ENCODE results near the gene ADIPOR2. TPM values are rescaled to one million over a fixed set of nuclear protein-coding genes. Genes with fewer than 3 reads are reported as not detected.

Gene ADIPOR2
- total RNA-seq, 5 donors from 2014 or later (not counting 1 experiment from before 2014, with no cell fraction given), result 21.7 to 35.0 (median 33.4) TPM

DNA sequence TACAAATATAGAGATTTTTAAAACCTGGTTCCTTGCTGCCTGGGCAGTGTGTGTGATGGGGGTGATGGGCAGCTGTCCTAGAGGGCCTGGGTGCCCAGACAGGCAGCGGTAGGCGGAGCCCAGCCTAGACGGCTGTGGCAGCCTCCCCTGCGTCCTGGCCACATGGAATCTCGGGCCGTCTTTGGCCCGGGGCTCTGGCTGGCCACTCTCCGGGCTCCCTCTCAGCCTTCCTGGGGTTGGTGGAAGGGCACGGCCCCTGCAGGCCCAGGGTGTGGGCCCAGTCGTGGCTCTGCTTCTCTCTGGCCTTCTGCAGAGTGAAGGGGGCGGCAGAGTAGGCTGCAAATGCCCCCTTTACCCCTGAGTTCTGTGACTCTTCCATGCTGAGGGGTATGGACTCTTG, 131.8 kb downstream of the ADIPOR2 start:
- H3K27me3 Mint-ChIP-seq, result peaks cover 18 to 40% of the 10 kb centered on the region in 2 donors
- H3K4me1 Mint-ChIP-seq, result peaks cover 0 to 6% (median 2%) of the 10 kb centered on the region in 3 donors
- no peaks in the 10 kb centered on the region for H3K36me3 Mint-ChIP-seq
- ATAC-seq (replicated peaks in 1 of 4) (no peak), DNase-seq (no peak)
- no peak overlapping the region for H3K4me3 Mint-ChIP-seq
- 72% methylated on average over 9 of the region's 11 CpGs for WGBS (ENCODE audit: insufficient coverage)
- H3K27ac ChIP-seq (ENCODE audit: low read length), result no peak overlapping the region
- peaks cover 0 to 74% of the 10 kb centered on the region in 2 experiments for H3K27me3 ChIP-seq (replicated peaks in 1 of 2; ENCODE audit: control insufficient read depth in 2 of 2, extremely low read depth in 1 of 2, insufficient read depth in 2 of 2, low read length in 1 of 2)
- H3K36me3 ChIP-seq (ENCODE audit: control insufficient read depth in 2 of 2, extremely low read depth in 1 of 2, insufficient read depth in 1 of 2, low read length in 1 of 2), result no peaks in the 10 kb centered on the region
- ChIA-PET CTCF (no interaction called here), POLR2A (no interaction called here)
- no peak overlapping the region for H3K4me3 ChIP-seq (ENCODE audit: control insufficient read depth in 1 of 2, extremely low read depth in 1 of 2, low read length in 1 of 2)
- no peak overlapping the region for H3K27ac Mint-ChIP-seq
- no peaks in the 10 kb centered on the region for H3K9me3 Mint-ChIP-seq
- H3K9me3 ChIP-seq, result no peaks in the 10 kb centered on the region
- H3K4me1 ChIP-seq (ENCODE audit: control insufficient read depth in 1 of 2, extremely low read depth in 1 of 2, insufficient read depth in 2 of 2, low read length in 2 of 2), result peaks cover 0 to 4% of the 10 kb centered on the region in 2 experiments

DNA sequence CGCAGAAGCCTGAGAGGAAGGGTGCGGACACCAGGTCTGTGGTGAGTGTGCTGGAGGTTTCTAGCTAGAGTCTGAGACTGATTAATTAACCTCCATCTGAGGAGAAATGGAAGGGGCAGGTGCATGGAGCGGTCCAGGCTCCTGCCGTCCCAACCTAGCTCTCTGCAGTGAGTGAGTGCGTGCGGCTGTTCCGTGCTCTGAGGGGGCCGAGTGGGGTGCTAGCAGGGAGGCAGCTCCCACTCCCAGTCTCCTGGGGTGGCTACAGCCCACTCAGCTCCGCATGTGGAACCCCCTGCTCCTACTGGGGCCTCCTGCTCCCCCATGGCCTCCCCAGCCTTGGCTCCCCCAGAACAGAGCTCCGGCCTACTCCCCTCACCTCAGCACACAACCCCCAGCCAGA, 132.4 kb downstream of the ADIPOR2 start:
- ATAC-seq (replicated peaks in 1 of 4) (no peak), DNase-seq (no peak)
- H3K27ac ChIP-seq (ENCODE audit: low read length), result no peak overlapping the region
- no peaks in the 10 kb centered on the region for H3K9me3 ChIP-seq
- H3K27ac Mint-ChIP-seq, result no peak overlapping the region
- H3K4me1 ChIP-seq (ENCODE audit: control insufficient read depth in 1 of 2, extremely low read depth in 1 of 2, insufficient read depth in 2 of 2, low read length in 2 of 2), result peaks cover 0 to 4% of the 10 kb centered on the region in 2 experiments
- H3K36me3 ChIP-seq (ENCODE audit: control insufficient read depth in 2 of 2, extremely low read depth in 1 of 2, insufficient read depth in 1 of 2, low read length in 1 of 2), result no peaks in the 10 kb centered on the region
- no peaks in the 10 kb centered on the region for H3K36me3 Mint-ChIP-seq
- ChIA-PET CTCF (no interaction called here), POLR2A (no interaction called here)
- no peak overlapping the region for H3K4me3 ChIP-seq (ENCODE audit: control insufficient read depth in 1 of 2, extremely low read depth in 1 of 2, low read length in 1 of 2)
- no peak overlapping the region for H3K4me3 Mint-ChIP-seq
- peaks cover 0 to 6% (median 2%) of the 10 kb centered on the region in 3 donors for H3K4me1 Mint-ChIP-seq
- H3K9me3 Mint-ChIP-seq, result no peaks in the 10 kb centered on the region
- H3K27me3 ChIP-seq (replicated peaks in 1 of 2; ENCODE audit: control insufficient read depth in 2 of 2, extremely low read depth in 1 of 2, insufficient read depth in 2 of 2, low read length in 1 of 2), result peaks cover 0 to 79% of the 10 kb centered on the region in 2 experiments
- peaks cover 18 to 40% of the 10 kb centered on the region in 2 donors for H3K27me3 Mint-ChIP-seq
- WGBS (ENCODE audit: insufficient coverage), result 98% methylated on average over 8 of the region's 10 CpGs

DNA sequence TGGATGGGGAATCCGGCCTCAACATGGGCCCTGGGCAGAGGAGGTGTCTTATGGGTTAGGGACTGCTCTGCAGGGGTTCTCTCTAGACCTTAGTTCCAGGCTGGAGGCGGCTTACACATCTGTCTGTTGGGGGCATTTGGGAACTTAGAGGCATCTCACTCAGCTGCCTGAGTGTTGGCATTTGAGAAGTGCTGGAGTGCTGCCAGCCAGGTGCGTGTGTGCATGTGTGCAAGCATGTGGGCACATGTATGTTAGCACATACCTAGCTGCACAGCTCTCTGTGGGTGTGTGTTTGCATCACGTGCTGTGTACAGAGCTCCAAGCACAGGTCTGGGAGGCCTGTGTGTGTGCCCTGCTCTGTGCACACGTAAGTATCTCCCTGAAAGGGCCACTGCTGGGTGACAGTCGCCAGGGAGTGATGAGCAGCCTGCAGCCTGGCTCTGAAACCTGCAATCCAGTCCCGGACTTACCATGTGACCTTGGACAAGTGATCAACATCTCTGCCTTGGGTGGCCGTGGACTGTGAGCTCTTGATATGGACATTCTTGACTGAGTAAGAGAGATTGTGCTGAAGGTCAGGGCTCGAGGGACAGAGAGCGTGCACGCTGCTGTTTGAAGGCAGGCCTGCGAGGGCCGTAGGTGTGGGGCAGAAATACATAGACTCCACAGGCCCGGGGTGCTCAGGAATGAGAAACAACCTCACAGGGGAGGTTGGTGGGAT, 134.7 kb downstream of the ADIPOR2 start:
- Mint-ChIP-seq H3K27ac (no peak overlapping the region), H3K9me3 (no peaks in the 10 kb centered on the region), H3K4me1 (peaks cover 0 to 2% (median 0%) of the 10 kb centered on the region in 3 donors), H3K27me3 (peaks cover 12 to 36% of the 10 kb centered on the region in 2 donors), H3K4me3 (no peak overlapping the region), H3K36me3 (no peaks in the 10 kb centered on the region)
- ATAC-seq (replicated peaks in 1 of 4) (no peak), DNase-seq (no peak)
- H3K27me3 ChIP-seq (replicated peaks in 1 of 2; ENCODE audit: control insufficient read depth in 2 of 2, extremely low read depth in 1 of 2, insufficient read depth in 2 of 2, low read length in 1 of 2), result peaks cover 0 to 87% of the 10 kb centered on the region in 2 experiments
- ChIA-PET CTCF (interaction anchor here (0.5 to 1.1 kb wide), 2 partner anchors 114 to 570 kb away, joined by 3 read pairs; no protein-coding TSS in a partner anchor), POLR2A (no interaction called here)
- H3K9me3 ChIP-seq, result no peaks in the 10 kb centered on the region
- H3K36me3 ChIP-seq (ENCODE audit: control insufficient read depth in 2 of 2, extremely low read depth in 1 of 2, insufficient read depth in 1 of 2, low read length in 1 of 2), result no peaks in the 10 kb centered on the region
- no peaks in the 10 kb centered on the region for H3K4me1 ChIP-seq (ENCODE audit: control insufficient read depth in 1 of 2, extremely low read depth in 1 of 2, insufficient read depth in 2 of 2, low read length in 2 of 2)
- 74% methylated on average over 13 of the region's 14 CpGs for whole genome bisulfite sequencing (ENCODE audit: insufficient coverage)
- H3K27ac ChIP-seq (ENCODE audit: low read length), result no peak overlapping the region
- H3K4me3 ChIP-seq (ENCODE audit: control insufficient read depth in 1 of 2, extremely low read depth in 1 of 2, low read length in 1 of 2), result no peak overlapping the region

DNA sequence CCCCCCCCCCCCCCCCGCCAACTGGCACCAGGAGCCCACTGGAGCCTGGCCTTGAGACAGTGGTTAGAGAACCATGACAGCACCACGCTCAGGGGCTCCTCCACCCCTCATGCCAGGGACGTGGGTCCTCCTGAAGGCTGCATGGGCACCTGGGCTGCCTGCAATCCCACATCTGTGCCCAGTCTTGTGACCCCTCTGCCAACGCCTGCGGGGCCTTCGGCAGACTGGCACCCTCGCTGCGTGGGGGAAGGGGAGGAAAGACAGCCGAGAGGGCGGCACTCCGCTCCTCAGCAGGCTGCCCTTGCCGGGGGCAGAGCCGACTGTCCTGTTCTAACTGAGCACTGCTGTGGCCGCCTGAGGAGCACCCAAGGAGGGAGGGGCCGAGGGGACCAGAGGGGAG, 135.5 kb downstream of the ADIPOR2 start:
- H3K4me1 ChIP-seq (ENCODE audit: control insufficient read depth in 1 of 2, extremely low read depth in 1 of 2, insufficient read depth in 2 of 2, low read length in 2 of 2), result no peaks in the 10 kb centered on the region
- CTCF ChIA-PET, result no interaction called here
- Mint-ChIP-seq H3K27ac (no peak overlapping the region), H3K27me3 (peaks cover 7 to 36% of the 10 kb centered on the region in 2 donors), H3K4me1 (no peaks in the 10 kb centered on the region), H3K9me3 (no peaks in the 10 kb centered on the region), H3K36me3 (no peaks in the 10 kb centered on the region), H3K4me3 (no peak overlapping the region)
- DNase-seq (no peak), ATAC-seq (replicated peaks in 1 of 4) (no peak)
- H3K36me3 ChIP-seq (ENCODE audit: control insufficient read depth in 2 of 2, extremely low read depth in 1 of 2, insufficient read depth in 1 of 2, low read length in 1 of 2), result no peaks in the 10 kb centered on the region
- no peak overlapping the region for H3K27ac ChIP-seq (ENCODE audit: low read length)
- WGBS (ENCODE audit: insufficient coverage), result 78% methylated on average over 11 of the region's 15 CpGs
- peaks cover 0 to 87% of the 10 kb centered on the region in 2 experiments for H3K27me3 ChIP-seq (replicated peaks in 1 of 2; ENCODE audit: control insufficient read depth in 2 of 2, extremely low read depth in 1 of 2, insufficient read depth in 2 of 2, low read length in 1 of 2)
- no peaks in the 10 kb centered on the region for H3K9me3 ChIP-seq
- H3K4me3 ChIP-seq (ENCODE audit: control insufficient read depth in 1 of 2, extremely low read depth in 1 of 2, low read length in 1 of 2), result no peak overlapping the region
- POLR2A ChIA-PET, result no interaction called here

DNA sequence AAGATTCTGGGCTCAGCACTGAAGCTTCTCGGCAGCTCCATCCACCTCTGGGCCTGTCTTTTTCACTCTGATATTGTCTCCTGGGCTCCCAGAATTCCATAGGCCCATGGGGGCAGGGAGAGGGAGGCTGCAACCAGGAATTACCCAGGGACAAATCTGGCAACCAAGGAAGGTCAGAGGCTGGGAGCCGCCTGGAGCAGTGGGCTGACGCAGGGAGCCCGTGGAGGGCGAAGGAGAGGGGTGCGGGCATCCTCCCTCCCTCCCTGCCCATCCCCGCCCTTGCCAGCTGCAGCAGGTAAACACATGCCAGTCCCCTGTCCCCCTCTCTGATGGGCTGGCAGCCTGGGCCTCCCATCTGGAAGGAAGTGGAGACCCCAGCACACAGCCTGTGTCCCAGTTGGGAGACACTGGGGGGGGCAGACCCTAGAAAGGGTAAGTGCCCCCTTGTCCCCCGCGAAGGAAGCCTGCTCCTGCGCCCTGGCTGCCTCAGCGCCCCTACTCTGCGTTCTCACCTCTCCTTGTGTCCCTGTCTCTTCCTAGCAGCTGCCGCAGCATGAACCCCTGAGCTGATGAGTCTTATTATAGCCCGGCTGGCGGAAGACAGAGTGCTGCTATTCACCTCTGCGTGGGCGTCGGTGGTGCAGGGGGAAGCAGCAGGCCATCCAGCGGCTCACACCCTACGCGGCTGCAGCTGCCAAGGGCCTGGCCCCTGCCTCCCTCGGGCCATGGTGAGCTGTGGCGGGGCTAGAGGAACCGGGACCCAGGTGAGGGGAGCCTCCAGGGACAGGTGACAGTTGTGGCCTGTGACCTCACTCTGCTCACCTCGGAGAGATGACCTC, 136.2 kb downstream of the ADIPOR2 start:
- CTCF ChIA-PET, result no interaction called here
- peaks cover 0 to 86% of the 10 kb centered on the region in 2 experiments for H3K27me3 ChIP-seq (replicated peaks in 1 of 2; ENCODE audit: control insufficient read depth in 2 of 2, extremely low read depth in 1 of 2, insufficient read depth in 2 of 2, low read length in 1 of 2)
- peaks cover 12 to 36% of the 10 kb centered on the region in 2 donors for H3K27me3 Mint-ChIP-seq
- no peaks in the 10 kb centered on the region for H3K9me3 ChIP-seq
- H3K4me1 Mint-ChIP-seq, result no peaks in the 10 kb centered on the region
- no peak overlapping the region for H3K27ac Mint-ChIP-seq
- POLR2A ChIA-PET, result no interaction called here
- H3K36me3 Mint-ChIP-seq, result no peaks in the 10 kb centered on the region
- no peak overlapping the region for H3K27ac ChIP-seq (ENCODE audit: low read length)
- no peaks in the 10 kb centered on the region for H3K36me3 ChIP-seq (ENCODE audit: control insufficient read depth in 2 of 2, extremely low read depth in 1 of 2, insufficient read depth in 1 of 2, low read length in 1 of 2)
- no peak overlapping the region for H3K4me3 Mint-ChIP-seq
- no peak for DNase-seq
- no peaks in the 10 kb centered on the region for H3K9me3 Mint-ChIP-seq
- no peak overlapping the region for H3K4me3 ChIP-seq (ENCODE audit: control insufficient read depth in 1 of 2, extremely low read depth in 1 of 2, low read length in 1 of 2)
- WGBS (ENCODE audit: insufficient coverage), result 84% methylated on average over 21 of the region's 25 CpGs
- no peak for ATAC-seq (replicated peaks in 1 of 4)
- no peaks in the 10 kb centered on the region for H3K4me1 ChIP-seq (ENCODE audit: control insufficient read depth in 1 of 2, extremely low read depth in 1 of 2, insufficient read depth in 2 of 2, low read length in 2 of 2)

DNA sequence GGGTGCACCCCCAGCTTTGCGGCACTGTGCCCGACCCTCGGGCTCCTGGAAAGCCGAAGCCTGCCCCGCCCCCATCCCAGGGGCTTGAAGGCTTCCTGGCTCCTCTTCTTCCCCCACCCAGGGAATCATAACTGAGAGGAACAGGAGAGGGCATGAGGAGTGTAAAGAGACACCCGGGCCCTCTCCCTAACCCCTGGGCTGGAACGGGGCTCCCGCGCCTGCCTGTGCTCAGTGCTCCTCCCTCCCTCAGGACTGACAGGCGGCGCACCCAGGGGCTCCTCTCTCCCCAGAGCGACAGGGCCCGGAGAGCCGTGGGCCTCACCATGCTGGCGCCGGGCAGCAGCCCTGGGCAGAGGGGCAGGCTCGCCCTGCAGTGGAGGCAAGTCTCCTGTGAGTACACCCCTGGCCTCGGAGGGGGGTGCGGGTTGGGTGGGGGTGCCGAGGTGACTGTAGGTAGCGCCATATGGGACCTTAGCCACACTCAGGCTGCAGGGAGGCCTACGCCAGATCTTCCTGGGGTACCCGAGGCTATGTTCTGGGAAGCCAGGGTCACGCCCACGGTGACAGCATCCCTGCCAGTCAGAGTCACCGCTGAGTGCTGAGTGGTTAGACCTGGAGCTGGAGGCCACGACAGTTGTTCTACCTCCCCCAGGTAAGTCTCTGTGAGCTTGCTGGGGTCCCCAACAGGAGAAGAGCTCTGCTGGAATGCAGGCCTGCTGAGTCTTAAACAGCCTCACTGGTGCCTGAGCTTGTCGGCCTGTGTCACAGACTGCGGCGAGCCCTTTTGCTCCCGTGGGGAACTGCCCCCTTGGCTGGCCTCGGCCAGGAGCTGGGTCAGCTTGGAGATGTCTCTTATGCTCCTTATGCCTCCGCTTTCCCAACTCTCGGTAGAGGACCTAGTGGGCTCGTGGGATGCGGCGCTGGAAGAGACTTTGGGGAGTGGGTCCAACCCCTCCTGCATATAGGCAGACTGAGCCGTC, 137.2 kb downstream of the ADIPOR2 start:
- no peaks in the 10 kb centered on the region for H3K36me3 ChIP-seq (ENCODE audit: control insufficient read depth in 2 of 2, extremely low read depth in 1 of 2, insufficient read depth in 1 of 2, low read length in 1 of 2)
- Mint-ChIP-seq H3K27me3 (peaks cover 13 to 37% of the 10 kb centered on the region in 2 donors), H3K4me1 (no peaks in the 10 kb centered on the region), H3K27ac (no peak overlapping the region), H3K4me3 (no peak overlapping the region), H3K9me3 (no peaks in the 10 kb centered on the region), H3K36me3 (no peaks in the 10 kb centered on the region)
- H3K27me3 ChIP-seq (replicated peaks in 1 of 2; ENCODE audit: control insufficient read depth in 2 of 2, extremely low read depth in 1 of 2, insufficient read depth in 2 of 2, low read length in 1 of 2), result peaks cover 0 to 79% of the 10 kb centered on the region in 2 experiments
- no peak for DNase-seq
- H3K9me3 ChIP-seq, result no peaks in the 10 kb centered on the region
- no peak for ATAC-seq (replicated peaks in 1 of 4)
- no peak overlapping the region for H3K27ac ChIP-seq (ENCODE audit: low read length)
- no peaks in the 10 kb centered on the region for H3K4me1 ChIP-seq (ENCODE audit: control insufficient read depth in 1 of 2, extremely low read depth in 1 of 2, insufficient read depth in 2 of 2, low read length in 2 of 2)
- 81% methylated on average over 24 of the region's 38 CpGs for WGBS (ENCODE audit: insufficient coverage)
- POLR2A ChIA-PET, result no interaction called here
- CTCF ChIA-PET, result no interaction called here
- H3K4me3 ChIP-seq (ENCODE audit: control insufficient read depth in 1 of 2, extremely low read depth in 1 of 2, low read length in 1 of 2), result no peak overlapping the region
